Loucy (cell line): Measurements from ENCODE around the gene HK1.

Source experiments
- H2AFZ ChIP-seq: fragments of 200-600 bp; sonication (generic); 2 replicates; pipeline ENCODE4 v1.6.0; 2016; ENCODE audit warnings: antibody characterized with exemption, mild to moderate bottlenecking, low read length, moderate library complexity
- H3F3A ChIP-seq: fragments of 200-600 bp; 2 replicates; pipeline ENCODE4 v1.6.0; 2016; ENCODE audit warnings: antibody characterized with exemption, low read depth, mild to moderate bottlenecking
- H3K27me3 ChIP-seq: fragments of 200-600 bp; sonication (generic); 2 replicates; pipeline ENCODE4 v1.6.1; 2014; ENCODE audit warnings: low read length, mild to moderate bottlenecking; ENCODE audit not compliant: insufficient read depth, poor library complexity, severe bottlenecking
- H3K36me3 ChIP-seq: fragments of 200-600 bp; sonication (generic); 2 replicates; pipeline ENCODE4 v1.6.1; 2016; ENCODE audit warnings: low read length; ENCODE audit not compliant: insufficient read depth
- H3K4me1 ChIP-seq: fragments of 200-600 bp; sonication (generic); 2 replicates; pipeline ENCODE4 v1.5.1; 2014; ENCODE audit warnings: low read length, mild to moderate bottlenecking; ENCODE audit not compliant: insufficient read depth, poor library complexity, severe bottlenecking
- H3K4me2 ChIP-seq: fragments of 200-600 bp; sonication (generic); 2 replicates; pipeline ENCODE4 v1.6.0; 2014; ENCODE audit warnings: antibody characterized with exemption, low read length, low read depth, mild to moderate bottlenecking; ENCODE audit not compliant: poor library complexity, severe bottlenecking
- H3K4me3 ChIP-seq: fragments of 200-600 bp; sonication (generic); 2 replicates; pipeline ENCODE4 v1.5.1; 2014; ENCODE audit warnings: low read length, mild to moderate bottlenecking, mixed read lengths; ENCODE audit not compliant: poor library complexity, severe bottlenecking
- H3K79me2 ChIP-seq: fragments of 200-600 bp; sonication (generic); 2 replicates; pipeline ENCODE4 v1.6.1; 2014; ENCODE audit warnings: low read length; ENCODE audit not compliant: insufficient read depth
- H3K9ac ChIP-seq: fragments of 200-600 bp; sonication (generic); 2 replicates; pipeline ENCODE4 v1.6.0; 2014; ENCODE audit warnings: mild to moderate bottlenecking, low read depth, low read length, moderate library complexity; ENCODE audit not compliant: poor library complexity, severe bottlenecking
- H3K9me2 ChIP-seq: fragments of 200-600 bp; sonication (generic); replicated peaks from 2 replicates; pipeline ENCODE4 v1.6.1; 2016; ENCODE audit warnings: low read depth, low read length, mixed read lengths
- H3K9me3 ChIP-seq: fragments of 200-600 bp; sonication (generic); 2 replicates; pipeline ENCODE4 v1.6.1; 2014; ENCODE audit warnings: mild to moderate bottlenecking, antibody characterized with exemption, low read length, low read depth; ENCODE audit not compliant: insufficient read depth
- H4K20me1 ChIP-seq: fragments of 200-600 bp; sonication (generic); 2 replicates; pipeline ENCODE4 v1.6.0; 2014; ENCODE audit warnings: antibody characterized with exemption, low read length, mild to moderate bottlenecking; ENCODE audit not compliant: insufficient read depth, poor library complexity, severe bottlenecking
- EZH2phosphoT487 ChIP-seq: fragments of 200-600 bp; IDR thresholded peaks from 2 replicates; pipeline ENCODE4 v1.6.1; 2018; ENCODE audit warnings: antibody characterized with exemption, mild to moderate bottlenecking, moderate library complexity, borderline replicate concordance
- TF ChIP-seq, protein P1 (sequence below): fragments of 200-600 bp; sonication (generic); conservative IDR thresholded peaks from 2 replicates; pipeline ENCODE4 v1.5.1; 2014; ENCODE audit warnings: mild to moderate bottlenecking, antibody characterized with exemption, low read length

HK1 gene

DNA sequence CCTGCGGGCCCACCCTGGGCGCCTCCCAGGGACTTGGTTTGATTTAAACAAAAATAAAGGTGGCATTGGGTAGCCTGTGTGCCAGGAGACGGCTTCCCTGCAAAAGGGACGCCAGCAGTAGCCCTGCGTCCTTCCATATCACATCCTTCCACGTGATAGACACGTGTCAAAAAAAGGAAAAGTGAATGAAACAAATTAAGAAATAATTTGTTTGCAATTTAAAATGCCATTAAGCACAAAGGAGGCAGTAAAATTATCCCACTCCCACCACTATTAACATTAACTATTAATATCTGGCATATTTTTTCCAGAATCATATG, 130.8 kb downstream of the HK1 start:
- peak overlapping the region; percentile 54 for H3K4me3 ChIP-seq
- H3K4me1 ChIP-seq, result peaks cover 22% of the 10 kb centered on the region
- peak overlapping the region; percentile 74 for H3K4me2 ChIP-seq
- H3K27me3 ChIP-seq, result no peaks in the 10 kb centered on the region
- H3K9me2 ChIP-seq, result no peaks in the 10 kb centered on the region
- peak overlapping the region; percentile 91 for H2AFZ ChIP-seq
- no peaks in the 10 kb centered on the region for H3F3A ChIP-seq
- TF ChIP-seq EZH2phosphoT487, result no peak
- TF ChIP-seq, protein P1, sequence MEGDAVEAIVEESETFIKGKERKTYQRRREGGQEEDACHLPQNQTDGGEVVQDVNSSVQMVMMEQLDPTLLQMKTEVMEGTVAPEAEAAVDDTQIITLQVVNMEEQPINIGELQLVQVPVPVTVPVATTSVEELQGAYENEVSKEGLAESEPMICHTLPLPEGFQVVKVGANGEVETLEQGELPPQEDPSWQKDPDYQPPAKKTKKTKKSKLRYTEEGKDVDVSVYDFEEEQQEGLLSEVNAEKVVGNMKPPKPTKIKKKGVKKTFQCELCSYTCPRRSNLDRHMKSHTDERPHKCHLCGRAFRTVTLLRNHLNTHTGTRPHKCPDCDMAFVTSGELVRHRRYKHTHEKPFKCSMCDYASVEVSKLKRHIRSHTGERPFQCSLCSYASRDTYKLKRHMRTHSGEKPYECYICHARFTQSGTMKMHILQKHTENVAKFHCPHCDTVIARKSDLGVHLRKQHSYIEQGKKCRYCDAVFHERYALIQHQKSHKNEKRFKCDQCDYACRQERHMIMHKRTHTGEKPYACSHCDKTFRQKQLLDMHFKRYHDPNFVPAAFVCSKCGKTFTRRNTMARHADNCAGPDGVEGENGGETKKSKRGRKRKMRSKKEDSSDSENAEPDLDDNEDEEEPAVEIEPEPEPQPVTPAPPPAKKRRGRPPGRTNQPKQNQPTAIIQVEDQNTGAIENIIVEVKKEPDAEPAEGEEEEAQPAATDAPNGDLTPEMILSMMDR, result no peak
- no peaks in the 10 kb centered on the region for H4K20me1 ChIP-seq
- no peaks in the 10 kb centered on the region for H3K79me2 ChIP-seq
- H3K9me3 ChIP-seq, result no peaks in the 10 kb centered on the region
- H3K9ac ChIP-seq, result peak overlapping the region; percentile 44
- no peaks in the 10 kb centered on the region for H3K36me3 ChIP-seq

DNA sequence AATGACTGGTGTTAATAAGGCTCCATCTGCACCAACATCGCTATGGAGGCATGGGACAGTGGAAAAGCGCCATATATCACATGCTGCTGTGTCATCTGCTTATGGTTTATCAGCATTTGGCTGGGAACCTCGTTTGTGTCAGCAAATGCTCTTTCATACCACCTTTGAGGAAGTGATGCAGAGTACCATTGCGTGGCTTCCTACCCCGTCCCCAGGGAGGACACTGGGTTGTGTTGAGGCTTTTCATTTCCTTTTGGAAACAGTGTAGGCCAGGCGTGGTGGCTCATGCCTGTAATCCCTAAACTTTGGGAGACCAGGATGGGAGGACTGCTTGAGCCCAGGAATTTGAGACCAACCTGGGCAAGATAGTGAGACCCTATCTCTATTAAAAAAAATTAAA, 131.7 kb downstream of the HK1 start:
- Histone ChIP-seq H4K20me1 (no peaks in the 10 kb centered on the region), H3K9ac (no peak overlapping the region), H3K79me2 (no peaks in the 10 kb centered on the region), H3K9me3 (no peaks in the 10 kb centered on the region), H3K4me3 (no peak overlapping the region), H3K36me3 (no peaks in the 10 kb centered on the region), H2AFZ (no peak overlapping the region), H3K4me1 (peaks cover 22% of the 10 kb centered on the region), H3K9me2 (no peaks in the 10 kb centered on the region), H3K27me3 (no peaks in the 10 kb centered on the region), H3K4me2 (no peak overlapping the region), H3F3A (no peaks in the 10 kb centered on the region)
- TF ChIP-seq, protein P1, result no peak

DNA sequence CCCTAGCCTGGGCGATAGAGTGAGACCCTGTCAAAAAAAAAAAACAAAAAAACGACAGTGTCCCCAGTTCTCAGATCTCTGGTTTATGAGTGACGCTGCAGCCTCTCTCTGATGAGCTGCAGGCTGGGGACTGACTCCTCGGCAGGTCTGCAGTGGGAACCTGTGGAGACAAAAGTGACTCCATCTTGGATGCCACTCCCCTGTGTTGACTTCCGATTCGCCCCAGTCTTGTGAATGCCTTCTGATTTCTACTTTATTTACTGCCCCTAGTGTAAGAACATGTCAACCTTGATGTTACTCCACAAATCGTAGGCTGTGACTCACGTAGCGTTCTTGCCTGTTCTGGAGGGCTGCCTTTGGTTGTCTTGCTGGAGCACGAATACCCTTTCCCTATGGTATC, 132.2 kb downstream of the HK1 start:
- H3F3A ChIP-seq, result no peaks in the 10 kb centered on the region
- no peaks in the 10 kb centered on the region for H4K20me1 ChIP-seq
- H3K4me2 ChIP-seq, result no peak overlapping the region
- H2AFZ ChIP-seq, result no peak overlapping the region
- H3K9me2 ChIP-seq, result no peaks in the 10 kb centered on the region
- H3K36me3 ChIP-seq, result no peaks in the 10 kb centered on the region
- H3K27me3 ChIP-seq, result no peaks in the 10 kb centered on the region
- TF ChIP-seq, protein P1, result no peak
- TF ChIP-seq EZH2phosphoT487, result no peak
- H3K4me3 ChIP-seq, result no peak overlapping the region
- no peaks in the 10 kb centered on the region for H3K79me2 ChIP-seq
- peaks cover 22% of the 10 kb centered on the region for H3K4me1 ChIP-seq
- H3K9me3 ChIP-seq, result no peaks in the 10 kb centered on the region
- no peak overlapping the region for H3K9ac ChIP-seq
